ENCODE data around the gene SNX2.

Gene SNX2

GRCh38 chr5:122874179-122874875 lies 99.4 kb downstream of the SNX2 start:
- in situ Hi-C loops (cut with MboI; ENCODE audit: low pct_unique_long_range_greater_than_20kb, low sequenced_read_pairs, unreplicated experiment), result no loop called here
- TF ChIP-seq, protein P1, sequence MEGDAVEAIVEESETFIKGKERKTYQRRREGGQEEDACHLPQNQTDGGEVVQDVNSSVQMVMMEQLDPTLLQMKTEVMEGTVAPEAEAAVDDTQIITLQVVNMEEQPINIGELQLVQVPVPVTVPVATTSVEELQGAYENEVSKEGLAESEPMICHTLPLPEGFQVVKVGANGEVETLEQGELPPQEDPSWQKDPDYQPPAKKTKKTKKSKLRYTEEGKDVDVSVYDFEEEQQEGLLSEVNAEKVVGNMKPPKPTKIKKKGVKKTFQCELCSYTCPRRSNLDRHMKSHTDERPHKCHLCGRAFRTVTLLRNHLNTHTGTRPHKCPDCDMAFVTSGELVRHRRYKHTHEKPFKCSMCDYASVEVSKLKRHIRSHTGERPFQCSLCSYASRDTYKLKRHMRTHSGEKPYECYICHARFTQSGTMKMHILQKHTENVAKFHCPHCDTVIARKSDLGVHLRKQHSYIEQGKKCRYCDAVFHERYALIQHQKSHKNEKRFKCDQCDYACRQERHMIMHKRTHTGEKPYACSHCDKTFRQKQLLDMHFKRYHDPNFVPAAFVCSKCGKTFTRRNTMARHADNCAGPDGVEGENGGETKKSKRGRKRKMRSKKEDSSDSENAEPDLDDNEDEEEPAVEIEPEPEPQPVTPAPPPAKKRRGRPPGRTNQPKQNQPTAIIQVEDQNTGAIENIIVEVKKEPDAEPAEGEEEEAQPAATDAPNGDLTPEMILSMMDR (IDR thresholded peaks at IDR 0.05; ENCODE audit: extremely low read depth, insufficient read depth, missing control alignments), result no peak
- no peak for DNase-seq (ENCODE audit: low spot score)

DNA sequence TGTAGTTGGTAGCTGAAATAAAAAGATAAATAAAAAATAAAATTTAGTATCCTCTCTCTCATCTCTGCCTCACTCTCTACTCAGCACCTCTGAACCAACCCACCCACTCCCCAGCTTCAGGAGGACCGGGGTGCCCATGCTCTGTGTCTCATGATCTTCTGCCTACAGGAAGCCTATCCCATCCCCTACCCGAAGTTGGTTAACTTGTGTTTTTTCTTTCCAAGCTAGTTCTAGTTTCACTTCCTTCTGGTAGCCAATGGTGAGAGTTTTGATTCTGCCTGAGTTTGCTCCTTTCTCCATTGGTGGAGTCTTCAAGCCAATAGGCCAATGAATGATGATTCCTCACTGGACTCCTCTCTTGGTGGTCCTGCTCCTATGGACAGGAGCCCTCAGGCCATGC lies 102.6 kb downstream of the SNX2 start:
- TF ChIP-seq, protein P1 (IDR thresholded peaks at IDR 0.05; ENCODE audit: extremely low read depth, insufficient read depth, missing control alignments), result no peak
- DNase-seq (ENCODE audit: low spot score), result no peak
- in situ Hi-C loops (cut with MboI; ENCODE audit: low pct_unique_long_range_greater_than_20kb, low sequenced_read_pairs, unreplicated experiment), result no loop called here

- TF ChIP-seq, protein P1 (IDR thresholded peaks at IDR 0.05; ENCODE audit: extremely low read depth, insufficient read depth, missing control alignments), result no peak
- DNase-seq (ENCODE audit: low spot score), result no peak
- in situ Hi-C loops (cut with MboI; ENCODE audit: low pct_unique_long_range_greater_than_20kb, low sequenced_read_pairs, unreplicated experiment), result no loop called here
Measured at GRCh38 chr5:122879076-122879475, 104.2 kb downstream of the SNX2 start.
